T-helper 1 cell treated with Interleukin-12 subunit alpha and Interleukin-12 subunit beta and Interleukin-4 antibody, amounts not matched to agents 30 ng/mL and 1 ng/mL, for 36 hours (primary cell): ENCODE measurements around the gene RFTN2. TPM values are rescaled to one million over a fixed set of nuclear protein-coding genes. Genes with fewer than 3 reads are reported as not detected.
"Not testable (repeated sequence)": the region's sequence is repeated elsewhere in the genome, so short reads cannot be mapped to it uniquely, and the experiment has no call there.

ENCODE experiments used
- intact Hi-C: fragments of 100-400 bp; cut with micrococcal nuclease; formaldehyde crosslinking; loops from one replicate; pipeline ENCODE4 v1.15.1; 2024
- total RNA-seq: library from RNA; stranded (reverse); gene quantifications from 2 replicates; pipeline ENCODE4 v1.2.3, GENCODE V29; 2022

The RFTN2 gene
- total RNA-seq, 1 donor from 2014 or later = not detected

GRCh38 chr2:197604117-197604860 is 71.1 kb downstream of the RFTN2 start:
- intact Hi-C loops = no loop called here

GRCh38 chr2:197601726-197602125 is 73.7 kb downstream of the RFTN2 start:
- intact Hi-C loops = no loop called here

GRCh38 chr2:197600306-197600705 is 75.1 kb downstream of the RFTN2 start:
- intact Hi-C loops = no loop called here

GRCh38 chr2:197599285-197599965 is 76.0 kb downstream of the RFTN2 start:
- intact Hi-C loops = no loop called here

GRCh38 chr2:197598450-197598849 is 76.9 kb downstream of the RFTN2 start:
- intact Hi-C loops = no loop called here

DNA sequence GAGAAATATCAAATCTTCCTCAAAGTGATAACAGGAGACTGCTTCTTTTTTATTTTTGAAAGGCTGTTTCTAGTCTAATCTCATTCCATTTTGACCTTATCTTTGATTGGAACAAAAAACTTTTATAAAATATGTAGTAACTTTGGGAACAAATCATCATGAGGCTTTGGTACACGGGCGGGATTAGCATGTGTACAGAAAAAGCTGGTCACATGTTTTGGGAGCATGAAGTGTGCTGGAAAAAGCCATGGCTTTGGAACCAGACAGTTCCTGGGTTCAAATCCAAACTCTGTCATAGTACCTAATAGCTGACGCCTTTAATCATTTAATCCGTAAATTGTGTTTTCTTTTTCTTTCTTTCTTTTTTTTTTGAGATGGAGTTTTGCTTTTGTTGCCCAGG is 78.2 kb downstream of the RFTN2 start:
- intact Hi-C loops = no loop called here

DNA sequence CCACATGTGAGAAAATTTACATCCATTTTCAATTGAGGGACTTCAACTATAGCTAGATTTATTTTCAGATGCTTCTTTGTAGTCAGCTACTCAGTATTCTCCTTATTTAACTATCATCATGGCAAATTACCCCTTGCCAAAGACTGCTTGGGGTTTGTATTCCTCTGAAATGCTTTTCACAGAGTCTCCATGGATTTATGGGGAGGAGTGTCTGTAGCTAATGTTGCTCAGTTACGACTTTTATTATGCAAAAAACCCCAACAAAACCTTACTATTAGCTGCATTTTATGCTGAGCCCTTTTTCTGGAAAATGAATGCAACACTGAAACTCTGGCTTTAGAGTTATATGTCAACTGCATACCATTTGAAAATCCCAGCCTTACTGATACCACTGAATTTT is 78.6 kb downstream of the RFTN2 start:
- intact Hi-C loops = no loop called here

- intact Hi-C loops = no loop called here
Measured at GRCh38 chr2:197591339-197592072, 83.9 kb downstream of the RFTN2 start.

DNA sequence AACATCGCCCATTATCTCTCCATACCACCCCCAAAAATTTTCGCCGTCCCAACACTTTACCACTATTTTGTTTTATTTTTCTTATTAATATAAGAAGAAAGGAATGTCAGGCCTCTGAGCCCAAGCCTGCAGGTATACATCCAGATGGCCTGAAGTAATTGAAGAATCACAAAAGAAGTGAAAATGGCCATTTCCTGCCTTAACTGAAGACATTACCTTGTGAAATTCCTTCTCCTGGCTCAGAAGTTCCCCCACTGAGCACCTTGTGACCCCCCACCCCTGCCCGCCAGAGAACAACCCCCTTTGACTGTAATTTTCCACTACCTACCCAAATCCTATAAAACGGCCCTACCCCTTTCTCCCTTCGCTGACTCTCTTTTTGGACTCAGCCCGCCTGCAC is 88.1 kb downstream of the RFTN2 start:
- intact Hi-C loops = not testable (repeated sequence)

DNA sequence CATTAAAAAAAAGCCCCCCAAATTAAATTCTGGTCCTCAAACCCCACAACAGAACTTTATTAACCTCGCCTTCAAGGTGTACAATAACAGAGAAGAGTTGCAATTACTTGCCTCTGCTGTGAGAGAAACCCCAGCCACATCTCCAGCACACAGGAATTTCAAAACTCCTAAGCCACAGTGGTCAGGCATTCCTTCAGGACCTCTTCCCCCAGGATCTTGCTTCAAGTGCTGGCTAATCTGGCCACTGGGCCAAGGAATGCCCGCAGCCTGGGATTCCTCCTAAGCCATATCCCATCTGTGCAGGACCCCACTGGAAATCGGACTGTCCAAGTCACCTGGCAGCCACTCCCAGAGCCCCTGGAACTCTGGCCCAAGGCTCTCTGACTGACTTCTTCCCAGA is 95.2 kb downstream of the RFTN2 start:
- intact Hi-C loops = not testable (repeated sequence)

- intact Hi-C loops = not testable (repeated sequence)
Measured at GRCh38 chr2:197578294-197578693, 97.1 kb downstream of the RFTN2 start.

DNA sequence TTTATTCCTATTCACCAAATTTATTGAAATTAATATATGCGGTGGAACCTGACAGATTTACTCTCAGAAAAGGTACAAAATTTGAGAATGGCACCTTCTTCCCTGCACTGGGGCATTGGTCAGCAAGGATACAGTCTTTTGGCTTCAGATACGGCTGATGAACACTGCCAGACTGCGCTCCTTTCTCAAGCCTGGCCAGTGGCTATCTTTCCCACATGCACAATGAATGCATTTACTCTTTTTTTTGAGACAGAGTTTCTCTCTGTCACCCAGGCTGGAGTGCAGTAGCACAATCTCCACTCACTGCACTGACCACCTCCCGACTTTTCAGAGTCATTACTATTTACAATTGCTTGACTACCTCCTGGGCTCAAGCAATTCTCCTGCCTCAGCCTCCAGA is 97.9 kb downstream of the RFTN2 start:
- intact Hi-C loops = no loop called here

- intact Hi-C loops = no loop called here
Measured at GRCh38 chr2:197576631-197577030, 98.8 kb downstream of the RFTN2 start.

- intact Hi-C loops = no loop called here
Measured at GRCh38 chr2:197575987-197576386, 99.4 kb downstream of the RFTN2 start.

GRCh38 chr2:197573608-197574007 is 101.8 kb downstream of the RFTN2 start:
- intact Hi-C loops = no loop called here

- intact Hi-C loops = no loop called here
Measured at GRCh38 chr2:197571627-197572271, 103.6 kb downstream of the RFTN2 start.

DNA sequence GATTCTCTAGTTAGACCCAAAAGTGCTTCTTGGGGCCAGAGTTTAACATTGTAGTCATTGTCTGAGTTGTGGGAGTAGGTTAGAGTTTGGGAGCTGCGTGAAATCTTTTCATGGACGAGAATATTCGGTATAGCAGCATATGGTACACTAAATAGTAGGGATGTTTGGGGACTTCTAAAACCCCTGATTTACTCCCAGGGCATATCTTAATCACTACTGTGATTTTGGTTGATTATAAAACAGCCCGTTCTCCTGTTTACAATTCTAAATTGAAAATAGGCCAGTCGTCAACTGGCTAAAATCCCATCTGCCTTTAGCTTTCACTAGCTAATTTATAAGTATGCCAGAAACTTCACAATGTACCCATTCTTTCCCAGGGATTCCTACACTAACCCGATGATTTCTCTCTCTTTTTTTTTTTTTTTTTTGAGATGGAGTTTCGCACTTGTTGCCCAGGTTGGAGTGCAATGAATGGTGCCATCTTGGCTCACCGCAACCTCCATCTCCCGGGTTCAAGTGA is 115.2 kb downstream of the RFTN2 start:
- intact Hi-C loops = no loop called here

- intact Hi-C loops = no loop called here
Measured at GRCh38 chr2:197559681-197560080, 115.7 kb downstream of the RFTN2 start.

DNA sequence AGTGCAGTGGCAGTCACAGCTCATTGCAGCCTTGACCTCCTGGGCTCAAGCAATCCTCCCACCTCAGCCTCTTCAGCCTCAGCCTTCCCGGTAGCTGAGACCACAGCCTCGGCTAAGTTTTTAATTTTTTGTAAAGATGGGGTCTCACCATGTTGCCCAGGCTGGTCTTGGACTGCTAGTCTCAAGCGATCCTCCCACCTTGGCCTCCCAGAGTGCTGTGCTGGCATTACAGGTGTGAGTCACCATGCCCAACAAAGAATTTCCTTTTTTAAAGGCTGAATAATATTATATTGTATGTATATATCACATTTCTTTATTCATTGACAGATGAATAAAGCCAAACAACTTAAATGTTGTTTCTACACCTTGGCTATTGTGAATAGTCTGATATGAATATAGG is 117.0 kb downstream of the RFTN2 start:
- intact Hi-C loops = no loop called here

DNA sequence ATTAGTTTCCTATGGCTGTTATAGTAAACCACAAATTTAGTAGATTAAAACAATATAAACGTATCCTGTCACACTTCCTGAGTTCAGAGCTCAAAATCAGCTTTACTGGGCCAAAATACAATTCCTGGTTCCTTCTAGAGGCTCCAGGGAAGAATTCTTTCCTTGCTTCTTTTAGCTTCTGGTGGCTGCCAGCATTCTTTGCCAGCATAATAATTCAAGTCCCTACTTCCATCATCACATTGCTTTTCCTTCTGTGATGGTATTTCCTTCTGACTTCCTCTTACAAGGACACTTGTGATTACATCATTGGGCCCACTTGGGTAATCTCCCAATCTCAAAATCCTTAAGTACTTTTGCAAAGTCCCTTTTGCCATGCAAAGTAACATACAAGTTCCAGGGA is 118.9 kb downstream of the RFTN2 start:
- intact Hi-C loops = no loop called here

- intact Hi-C loops = no loop called here
Measured at GRCh38 chr2:197555467-197555866, 119.9 kb downstream of the RFTN2 start.

DNA sequence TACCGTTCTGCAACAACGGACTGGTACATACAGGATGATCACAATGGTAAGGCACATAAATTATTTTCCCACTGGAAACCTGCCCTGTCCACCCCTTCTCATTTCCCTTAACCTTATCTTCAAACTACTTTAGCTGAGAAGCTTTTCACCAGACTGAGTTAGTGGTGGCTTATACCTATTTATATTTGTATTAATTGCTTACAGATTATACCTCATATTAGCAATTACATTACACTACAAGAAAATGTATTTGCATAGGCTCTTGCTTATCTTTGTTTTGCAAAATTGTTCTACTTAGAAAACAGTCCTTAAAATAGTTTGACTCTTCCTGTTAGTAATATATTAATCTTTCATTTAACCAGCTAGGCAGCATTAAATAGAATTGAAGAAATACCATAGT is 124.1 kb downstream of the RFTN2 start:
- intact Hi-C loops = not testable (repeated sequence)
